HEK293 (cell line): Measurements from ENCODE around the gene ATAT1.

Experiments
- KLF7 ChIP-seq: fragments of 450-650 bp; formaldehyde crosslinking; IDR thresholded peaks from 2 replicates; pipeline ENCODE4 v1.5.1; 2016; ENCODE audit warnings: missing biosample characterization, missing genetic modification characterization, borderline replicate concordance
- KLF9 ChIP-seq: fragments of 450-650 bp; formaldehyde crosslinking; IDR thresholded peaks from 2 replicates; pipeline ENCODE4 v1.5.1; 2016; ENCODE audit warnings: missing biosample characterization, missing genetic modification characterization, low read depth
- MYNN ChIP-seq: fragments of 450-650 bp; formaldehyde crosslinking; IDR thresholded peaks from 2 replicates; pipeline ENCODE4 v1.5.1; 2016; ENCODE audit warnings: missing biosample characterization, missing genetic modification characterization, borderline replicate concordance
- REPIN1 ChIP-seq: fragments of 450-650 bp; formaldehyde crosslinking; IDR thresholded peaks from 2 replicates; pipeline ENCODE4 v1.5.1; 2017; ENCODE audit warnings: missing biosample characterization, missing genetic modification characterization, low read depth
- ZBTB17 ChIP-seq: fragments of 450-650 bp; formaldehyde crosslinking; IDR thresholded peaks from 2 replicates; pipeline ENCODE4 v1.5.1; 2016; ENCODE audit warnings: missing biosample characterization, missing genetic modification characterization
- ZFP3 ChIP-seq: fragments of 450-650 bp; formaldehyde crosslinking; IDR thresholded peaks from 2 replicates; pipeline ENCODE4 v1.5.1; 2016; ENCODE audit warnings: low read depth, missing biosample characterization, missing genetic modification characterization
- ZIC2 ChIP-seq: fragments of 450-650 bp; formaldehyde crosslinking; IDR thresholded peaks from 2 replicates; pipeline ENCODE4 v1.5.1; 2016; ENCODE audit warnings: missing biosample characterization, missing genetic modification characterization
- ZNF140 ChIP-seq: fragments of 450-650 bp; formaldehyde crosslinking; IDR thresholded peaks from 2 replicates; pipeline ENCODE4 v1.5.1; 2016; ENCODE audit warnings: missing biosample characterization, missing genetic modification characterization
- ZNF221 ChIP-seq: fragments of 450-650 bp; formaldehyde crosslinking; IDR thresholded peaks from 2 replicates; pipeline ENCODE4 v1.5.1; 2017; ENCODE audit warnings: missing biosample characterization, missing genetic modification characterization, borderline replicate concordance
- ZNF24 ChIP-seq: fragments of 450-650 bp; formaldehyde crosslinking; IDR thresholded peaks from 2 replicates; pipeline ENCODE4 v1.5.1; 2016; ENCODE audit warnings: missing biosample characterization, missing genetic modification characterization
- ZNF335 ChIP-seq: fragments of 450-650 bp; formaldehyde crosslinking; conservative IDR thresholded peaks from 2 replicates; pipeline ENCODE4 v1.5.1; 2016; ENCODE audit warnings: missing biosample characterization, missing genetic modification characterization
- ZNF404 ChIP-seq: fragments of 450-650 bp; formaldehyde crosslinking; IDR thresholded peaks from 2 replicates; pipeline ENCODE4 v1.5.1; 2017; ENCODE audit warnings: missing biosample characterization, missing genetic modification characterization
- ZNF473 ChIP-seq: fragments of 450-650 bp; formaldehyde crosslinking; IDR thresholded peaks from 2 replicates; pipeline ENCODE4 v1.5.1; 2017; ENCODE audit warnings: missing biosample characterization, missing genetic modification characterization
- ZNF521 ChIP-seq: fragments of 450-650 bp; formaldehyde crosslinking; IDR thresholded peaks from 2 replicates; pipeline ENCODE4 v1.5.1; 2017; ENCODE audit warnings: missing biosample characterization, mild to moderate bottlenecking, missing genetic modification characterization
- ZNF530 ChIP-seq: fragments of 450-650 bp; formaldehyde crosslinking; IDR thresholded peaks from 2 replicates; pipeline ENCODE4 v1.5.1; 2016; ENCODE audit warnings: low read depth, missing biosample characterization, missing genetic modification characterization
- ZNF571 ChIP-seq: fragments of 450-650 bp; formaldehyde crosslinking; IDR thresholded peaks from 2 replicates; pipeline ENCODE4 v1.5.0; 2017; ENCODE audit warnings: missing biosample characterization, missing genetic modification characterization
- ZNF654 ChIP-seq: fragments of 450-650 bp; formaldehyde crosslinking; IDR thresholded peaks from 2 replicates; pipeline ENCODE4 v1.5.1; 2016; ENCODE audit warnings: low read depth, missing biosample characterization, missing genetic modification characterization
- ZNF843 ChIP-seq: fragments of 450-650 bp; formaldehyde crosslinking; IDR thresholded peaks from 2 replicates; pipeline ENCODE4 v1.5.1; 2016; ENCODE audit warnings: missing biosample characterization, missing genetic modification characterization
- TF ChIP-seq, protein P1 (sequence below): fragments of 450-650 bp; formaldehyde crosslinking; IDR thresholded peaks from 2 replicates; pipeline ENCODE4 v1.5.1; 2016; ENCODE audit warnings: missing biosample characterization, missing genetic modification characterization
- TF ChIP-seq, protein P2 (sequence below): fragments of 450-650 bp; formaldehyde crosslinking; IDR thresholded peaks from 2 replicates; pipeline ENCODE4 v1.5.1; 2016; ENCODE audit warnings: missing biosample characterization, missing genetic modification characterization, low read depth
- TF ChIP-seq, protein P3 (sequence below): fragments of 450-650 bp; formaldehyde crosslinking; IDR thresholded peaks from 2 replicates; pipeline ENCODE4 v1.5.1; 2017; ENCODE audit warnings: missing biosample characterization, missing genetic modification characterization
- TF ChIP-seq, protein P4 (sequence below): fragments of 450-650 bp; formaldehyde crosslinking; conservative IDR thresholded peaks from 2 replicates; pipeline ENCODE4 v1.5.1; 2016; ENCODE audit warnings: low read depth, missing biosample characterization, missing genetic modification characterization
- TF ChIP-seq, protein P5 (sequence below): fragments of 450-650 bp; formaldehyde crosslinking; IDR thresholded peaks from 2 replicates; pipeline ENCODE4 v1.5.1; 2016; ENCODE audit warnings: missing biosample characterization, missing genetic modification characterization, borderline replicate concordance
- TF ChIP-seq, protein P6 (sequence below): fragments of 450-650 bp; formaldehyde crosslinking; optimal IDR thresholded peaks from 2 replicates; pipeline ENCODE3; 2016; ENCODE audit warnings: missing biosample characterization, mild to moderate bottlenecking, missing genetic modification characterization

The ATAT1 gene

DNA sequence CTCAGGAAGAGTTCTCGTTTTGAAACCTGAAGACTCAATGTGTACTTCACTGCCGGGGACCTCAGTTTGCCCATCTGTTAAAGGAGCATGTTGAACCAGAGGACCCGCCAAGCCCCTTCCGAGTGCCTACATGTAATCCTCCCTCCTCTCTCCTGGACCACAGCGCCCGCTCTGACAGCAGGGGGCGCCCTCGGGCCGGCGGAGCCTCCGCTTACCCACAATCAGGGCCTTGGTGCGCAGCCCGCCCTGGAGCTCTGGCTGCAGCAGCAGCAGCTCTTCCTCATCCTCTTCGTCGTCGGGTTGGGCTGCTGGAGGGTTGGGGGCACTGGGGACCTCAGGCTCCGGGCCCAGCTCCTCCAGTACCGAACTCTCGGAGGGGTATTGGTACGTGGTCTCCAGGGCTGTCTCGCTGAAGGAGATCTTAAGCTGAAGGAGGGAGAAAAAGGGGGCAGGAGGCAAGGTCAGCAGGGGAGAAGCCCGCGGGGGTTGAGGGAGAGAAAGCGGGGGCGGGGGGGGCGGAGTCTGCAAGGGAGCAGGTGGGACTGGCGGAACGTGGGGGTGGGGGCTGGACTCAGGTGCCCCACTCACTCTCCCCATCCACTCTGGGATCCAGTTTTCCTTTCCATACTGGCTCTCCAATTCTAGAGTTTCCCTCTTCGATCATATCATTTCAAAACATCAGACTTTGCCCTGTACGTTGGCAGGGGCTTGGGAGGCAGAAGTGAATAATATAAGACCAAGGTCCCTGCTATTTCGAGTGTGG is 52.5 kb downstream of the ATAT1 start (continued):
- TF ChIP-seq, protein P1, sequence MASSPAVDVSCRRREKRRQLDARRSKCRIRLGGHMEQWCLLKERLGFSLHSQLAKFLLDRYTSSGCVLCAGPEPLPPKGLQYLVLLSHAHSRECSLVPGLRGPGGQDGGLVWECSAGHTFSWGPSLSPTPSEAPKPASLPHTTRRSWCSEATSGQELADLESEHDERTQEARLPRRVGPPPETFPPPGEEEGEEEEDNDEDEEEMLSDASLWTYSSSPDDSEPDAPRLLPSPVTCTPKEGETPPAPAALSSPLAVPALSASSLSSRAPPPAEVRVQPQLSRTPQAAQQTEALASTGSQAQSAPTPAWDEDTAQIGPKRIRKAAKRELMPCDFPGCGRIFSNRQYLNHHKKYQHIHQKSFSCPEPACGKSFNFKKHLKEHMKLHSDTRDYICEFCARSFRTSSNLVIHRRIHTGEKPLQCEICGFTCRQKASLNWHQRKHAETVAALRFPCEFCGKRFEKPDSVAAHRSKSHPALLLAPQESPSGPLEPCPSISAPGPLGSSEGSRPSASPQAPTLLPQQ (tag by site-specific recombination) = 0 out of 2 replicates have a peak, but pooled peaks have one; percentile 47
- no peak for TF ChIP-seq ZNF473 (tag by site-specific recombination)
- no peak for TF ChIP-seq KLF9 (tag by site-specific recombination)
- TF ChIP-seq ZNF335 (tag by site-specific recombination) = peak; percentile 64
- TF ChIP-seq, protein P2, sequence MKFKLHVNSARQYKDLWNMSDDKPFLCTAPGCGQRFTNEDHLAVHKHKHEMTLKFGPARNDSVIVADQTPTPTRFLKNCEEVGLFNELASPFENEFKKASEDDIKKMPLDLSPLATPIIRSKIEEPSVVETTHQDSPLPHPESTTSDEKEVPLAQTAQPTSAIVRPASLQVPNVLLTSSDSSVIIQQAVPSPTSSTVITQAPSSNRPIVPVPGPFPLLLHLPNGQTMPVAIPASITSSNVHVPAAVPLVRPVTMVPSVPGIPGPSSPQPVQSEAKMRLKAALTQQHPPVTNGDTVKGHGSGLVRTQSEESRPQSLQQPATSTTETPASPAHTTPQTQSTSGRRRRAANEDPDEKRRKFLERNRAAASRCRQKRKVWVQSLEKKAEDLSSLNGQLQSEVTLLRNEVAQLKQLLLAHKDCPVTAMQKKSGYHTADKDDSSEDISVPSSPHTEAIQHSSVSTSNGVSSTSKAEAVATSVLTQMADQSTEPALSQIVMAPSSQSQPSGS = no peak
- TF ChIP-seq ZNF24 (tag by site-specific recombination) = 0 out of 2 replicates have a peak, but pooled peaks have one; percentile 24
- no peak for TF ChIP-seq ZNF571
- TF ChIP-seq, protein P3, sequence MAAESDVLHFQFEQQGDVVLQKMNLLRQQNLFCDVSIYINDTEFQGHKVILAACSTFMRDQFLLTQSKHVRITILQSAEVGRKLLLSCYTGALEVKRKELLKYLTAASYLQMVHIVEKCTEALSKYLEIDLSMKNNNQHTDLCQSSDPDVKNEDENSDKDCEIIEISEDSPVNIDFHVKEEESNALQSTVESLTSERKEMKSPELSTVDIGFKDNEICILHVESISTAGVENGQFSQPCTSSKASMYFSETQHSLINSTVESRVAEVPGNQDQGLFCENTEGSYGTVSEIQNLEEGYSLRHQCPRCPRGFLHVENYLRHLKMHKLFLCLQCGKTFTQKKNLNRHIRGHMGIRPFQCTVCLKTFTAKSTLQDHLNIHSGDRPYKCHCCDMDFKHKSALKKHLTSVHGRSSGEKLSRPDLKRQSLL (tag by site-specific recombination) = no peak
- TF ChIP-seq ZNF404 (tag by site-specific recombination) = no peak
- no peak for TF ChIP-seq ZNF221 (tag by site-specific recombination)
- no peak for TF ChIP-seq ZNF521
- TF ChIP-seq, protein P4, sequence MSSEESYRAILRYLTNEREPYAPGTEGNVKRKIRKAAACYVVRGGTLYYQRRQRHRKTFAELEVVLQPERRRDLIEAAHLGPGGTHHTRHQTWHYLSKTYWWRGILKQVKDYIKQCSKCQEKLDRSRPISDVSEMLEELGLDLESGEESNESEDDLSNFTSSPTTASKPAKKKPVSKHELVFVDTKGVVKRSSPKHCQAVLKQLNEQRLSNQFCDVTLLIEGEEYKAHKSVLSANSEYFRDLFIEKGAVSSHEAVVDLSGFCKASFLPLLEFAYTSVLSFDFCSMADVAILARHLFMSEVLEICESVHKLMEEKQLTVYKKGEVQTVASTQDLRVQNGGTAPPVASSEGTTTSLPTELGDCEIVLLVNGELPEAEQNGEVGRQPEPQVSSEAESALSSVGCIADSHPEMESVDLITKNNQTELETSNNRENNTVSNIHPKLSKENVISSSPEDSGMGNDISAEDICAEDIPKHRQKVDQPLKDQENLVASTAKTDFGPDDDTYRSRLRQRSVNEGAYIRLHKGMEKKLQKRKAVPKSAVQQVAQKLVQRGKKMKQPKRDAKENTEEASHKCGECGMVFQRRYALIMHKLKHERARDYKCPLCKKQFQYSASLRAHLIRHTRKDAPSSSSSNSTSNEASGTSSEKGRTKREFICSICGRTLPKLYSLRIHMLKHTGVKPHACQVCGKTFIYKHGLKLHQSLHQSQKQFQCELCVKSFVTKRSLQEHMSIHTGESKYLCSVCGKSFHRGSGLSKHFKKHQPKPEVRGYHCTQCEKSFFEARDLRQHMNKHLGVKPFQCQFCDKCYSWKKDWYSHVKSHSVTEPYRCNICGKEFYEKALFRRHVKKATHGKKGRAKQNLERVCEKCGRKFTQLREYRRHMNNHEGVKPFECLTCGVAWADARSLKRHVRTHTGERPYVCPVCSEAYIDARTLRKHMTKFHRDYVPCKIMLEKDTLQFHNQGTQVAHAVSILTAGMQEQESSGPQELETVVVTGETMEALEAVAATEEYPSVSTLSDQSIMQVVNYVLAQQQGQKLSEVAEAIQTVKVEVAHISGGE = peak; percentile 30
- no peak for TF ChIP-seq REPIN1 (tag by site-specific recombination)
- no peak for TF ChIP-seq KLF7
- TF ChIP-seq MYNN (tag by site-specific recombination) = no peak
- peak; percentile 96 for TF ChIP-seq ZNF654 (tag by site-specific recombination)
- no peak for TF ChIP-seq ZNF530 (tag by site-specific recombination)
- TF ChIP-seq, protein P5, sequence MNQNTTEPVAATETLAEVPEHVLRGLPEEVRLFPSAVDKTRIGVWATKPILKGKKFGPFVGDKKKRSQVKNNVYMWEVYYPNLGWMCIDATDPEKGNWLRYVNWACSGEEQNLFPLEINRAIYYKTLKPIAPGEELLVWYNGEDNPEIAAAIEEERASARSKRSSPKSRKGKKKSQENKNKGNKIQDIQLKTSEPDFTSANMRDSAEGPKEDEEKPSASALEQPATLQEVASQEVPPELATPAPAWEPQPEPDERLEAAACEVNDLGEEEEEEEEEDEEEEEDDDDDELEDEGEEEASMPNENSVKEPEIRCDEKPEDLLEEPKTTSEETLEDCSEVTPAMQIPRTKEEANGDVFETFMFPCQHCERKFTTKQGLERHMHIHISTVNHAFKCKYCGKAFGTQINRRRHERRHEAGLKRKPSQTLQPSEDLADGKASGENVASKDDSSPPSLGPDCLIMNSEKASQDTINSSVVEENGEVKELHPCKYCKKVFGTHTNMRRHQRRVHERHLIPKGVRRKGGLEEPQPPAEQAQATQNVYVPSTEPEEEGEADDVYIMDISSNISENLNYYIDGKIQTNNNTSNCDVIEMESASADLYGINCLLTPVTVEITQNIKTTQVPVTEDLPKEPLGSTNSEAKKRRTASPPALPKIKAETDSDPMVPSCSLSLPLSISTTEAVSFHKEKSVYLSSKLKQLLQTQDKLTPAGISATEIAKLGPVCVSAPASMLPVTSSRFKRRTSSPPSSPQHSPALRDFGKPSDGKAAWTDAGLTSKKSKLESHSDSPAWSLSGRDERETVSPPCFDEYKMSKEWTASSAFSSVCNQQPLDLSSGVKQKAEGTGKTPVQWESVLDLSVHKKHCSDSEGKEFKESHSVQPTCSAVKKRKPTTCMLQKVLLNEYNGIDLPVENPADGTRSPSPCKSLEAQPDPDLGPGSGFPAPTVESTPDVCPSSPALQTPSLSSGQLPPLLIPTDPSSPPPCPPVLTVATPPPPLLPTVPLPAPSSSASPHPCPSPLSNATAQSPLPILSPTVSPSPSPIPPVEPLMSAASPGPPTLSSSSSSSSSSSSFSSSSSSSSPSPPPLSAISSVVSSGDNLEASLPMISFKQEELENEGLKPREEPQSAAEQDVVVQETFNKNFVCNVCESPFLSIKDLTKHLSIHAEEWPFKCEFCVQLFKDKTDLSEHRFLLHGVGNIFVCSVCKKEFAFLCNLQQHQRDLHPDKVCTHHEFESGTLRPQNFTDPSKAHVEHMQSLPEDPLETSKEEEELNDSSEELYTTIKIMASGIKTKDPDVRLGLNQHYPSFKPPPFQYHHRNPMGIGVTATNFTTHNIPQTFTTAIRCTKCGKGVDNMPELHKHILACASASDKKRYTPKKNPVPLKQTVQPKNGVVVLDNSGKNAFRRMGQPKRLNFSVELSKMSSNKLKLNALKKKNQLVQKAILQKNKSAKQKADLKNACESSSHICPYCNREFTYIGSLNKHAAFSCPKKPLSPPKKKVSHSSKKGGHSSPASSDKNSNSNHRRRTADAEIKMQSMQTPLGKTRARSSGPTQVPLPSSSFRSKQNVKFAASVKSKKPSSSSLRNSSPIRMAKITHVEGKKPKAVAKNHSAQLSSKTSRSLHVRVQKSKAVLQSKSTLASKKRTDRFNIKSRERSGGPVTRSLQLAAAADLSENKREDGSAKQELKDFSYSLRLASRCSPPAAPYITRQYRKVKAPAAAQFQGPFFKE = no peak
- peak; percentile 86 for TF ChIP-seq ZBTB17
- TF ChIP-seq, protein P6, sequence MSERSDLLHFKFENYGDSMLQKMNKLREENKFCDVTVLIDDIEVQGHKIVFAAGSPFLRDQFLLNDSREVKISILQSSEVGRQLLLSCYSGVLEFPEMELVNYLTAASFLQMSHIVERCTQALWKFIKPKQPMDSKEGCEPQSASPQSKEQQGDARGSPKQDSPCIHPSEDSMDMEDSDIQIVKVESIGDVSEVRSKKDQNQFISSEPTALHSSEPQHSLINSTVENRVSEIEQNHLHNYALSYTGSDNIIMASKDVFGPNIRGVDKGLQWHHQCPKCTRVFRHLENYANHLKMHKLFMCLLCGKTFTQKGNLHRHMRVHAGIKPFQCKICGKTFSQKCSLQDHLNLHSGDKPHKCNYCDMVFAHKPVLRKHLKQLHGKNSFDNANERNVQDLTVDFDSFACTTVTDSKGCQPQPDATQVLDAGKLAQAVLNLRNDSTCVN (tag by site-specific recombination) = peak; percentile 31
- TF ChIP-seq ZNF843 (tag by site-specific recombination) = peak; percentile 34; the same call in 1 of the 2 replicates
- 0 out of 2 replicates have a peak, but pooled peaks have one; percentile 28 for TF ChIP-seq ZFP3 (tag by site-specific recombination)
- TF ChIP-seq ZIC2 (tag by site-specific recombination) = peak; percentile 29; the same call in 1 of the 2 replicates
- no peak for TF ChIP-seq ZNF140
